Measurements from ENCODE around the gene IFFO2. TPM values are rescaled to one million over a fixed set of nuclear protein-coding genes. Genes with fewer than 3 reads are reported as not detected.

IFFO2 gene
- total and polyA plus RNA-seq, 2 of the 13 experiments (the other 11 are each of a cell fraction or from before 2014, with no cell fraction given), result 7.3 to 16.7 TPM

GRCh38 chr1:18908911-18909771 is 47.3 kb downstream of the IFFO2 start (continued):
- no peak for TF ChIP-seq ATF3 (CRISPR knock-in tag; IDR thresholded peaks at IDR 0.05)
- TF ChIP-seq ZNF776 (CRISPR knock-in tag; IDR thresholded peaks at IDR 0.05), result no peak
- TF ChIP-seq AGO2 (optimal IDR thresholded peaks at IDR 0.05; ENCODE audit: low read depth, low read length), result no peak
- TF ChIP-seq ZNF230 (CRISPR knock-in tag; IDR thresholded peaks at IDR 0.05), result no peak
- TF ChIP-seq MATR3 (CRISPR knock-in tag; IDR thresholded peaks at IDR 0.05), result no peak

GRCh38 chr1:18907917-18908845 is 48.3 kb downstream of the IFFO2 start:
- H3K4me2 ChIP-seq (ENCODE audit: low read depth, low read length), result no peak overlapping the region
- peaks cover 17 to 48% of the 10 kb centered on the region in 2 experiments; a peak in 4 of 5 replicates for H3K36me3 ChIP-seq (replicated peaks in 1 of 2; ENCODE audit: control insufficient read depth in 1 of 2, insufficient read depth in 2 of 2, low read length in 2 of 2)
- H4K20me1 ChIP-seq (ENCODE audit: insufficient read depth, low read length), result no peaks in the 10 kb centered on the region; the same call in 1 of the 2 replicates
- no peaks in the 10 kb centered on the region for H3K27me3 ChIP-seq (ENCODE audit: control insufficient read depth in 1 of 2, insufficient read depth in 2 of 2, low read length in 2 of 2)
- no peak overlapping the region for H3K4me3 ChIP-seq (replicated peaks in 1 of 3; ENCODE audit: insufficient read depth in 1 of 3, low read depth in 2 of 3, low read length in 3 of 3)
- no peak overlapping the region for H3K9ac ChIP-seq (ENCODE audit: insufficient read depth, low read depth, low read length)
- FAIRE-seq (no peak), ATAC-seq (no peak), DNase-seq (ENCODE audit: low spot score) (no peak)
- no TSS peak for BruUV-seq (replicated peaks)
- in situ Hi-C loops (cut with HindIII; ENCODE audit: extremely low pct_ligation_motif_present, low pct_unique_long_range_greater_than_20kb) (loop anchor here (5.0 kb wide), 1 partner anchor 39 kb away; no protein-coding TSS in a partner anchor), intact Hi-C loops (cut with micrococcal nuclease; ENCODE audit: unreplicated experiment) (loop anchor here (2.0 kb wide), 1 partner anchor 43 kb away; no protein-coding TSS in a partner anchor)
- POLR2A ChIA-PET, result no interaction called here
- H2AFZ ChIP-seq (ENCODE audit: low read length), result no peak overlapping the region
- no peaks in the 10 kb centered on the region for H3K79me2 ChIP-seq (ENCODE audit: insufficient read depth, low read length)
- no peaks in the 10 kb centered on the region for H3K9me3 ChIP-seq (ENCODE audit: low read length)
- CTCF ChIA-PET (ENCODE audit: low intra/inter-chr PET ratio, low total read pairs), result interaction anchor here (2.2 kb wide), 1 partner anchor 24 kb away, joined by 14 read pairs; no protein-coding TSS in a partner anchor
- 97% methylated on average over 22 of the region's 22 CpGs for WGBS (ENCODE audit: low lambda C conversion rate)
- H3K27ac ChIP-seq (ENCODE audit: extremely low read length, insufficient read depth, low read length), result no peak overlapping the region
- H3K4me1 ChIP-seq (ENCODE audit: insufficient read depth, low read length), result peaks cover 10% of the 10 kb centered on the region
- TF ChIP-seq CCAR2 (optimal IDR thresholded peaks at IDR 0.05; ENCODE audit: low read depth, low read length) (no peak), ATM (IDR thresholded peaks at IDR 0.05; ENCODE audit: borderline replicate concordance) (no peak), SNAI1 (CRISPR knock-in tag; IDR thresholded peaks at IDR 0.05; ENCODE audit: borderline replicate concordance) (no peak), JUND (CRISPR knock-in tag; IDR thresholded peaks at IDR 0.05) (no peak), ZHX1 (CRISPR knock-in tag; IDR thresholded peaks at IDR 0.05; ENCODE audit: low read depth) (no peak), ZBTB8A (CRISPR knock-in tag; IDR thresholded peaks at IDR 0.05; ENCODE audit: borderline replicate concordance, low read depth) (no peak), REXO4 (CRISPR knock-in tag; IDR thresholded peaks at IDR 0.05; ENCODE audit: borderline replicate concordance) (no peak), CEBPB (IDR thresholded peaks at IDR 0.05; ENCODE audit: borderline replicate concordance, low read depth, low read length) (no peak), ARNTL (CRISPR knock-in tag; IDR thresholded peaks at IDR 0.05) (no peak), TMF1 (CRISPR knock-in tag; IDR thresholded peaks at IDR 0.05; ENCODE audit: low read depth) (no peak)
